HK-2 (cell line): ENCODE data around the gene FIGNL2.

Experiments
- DNase-seq: peaks from one replicate; pipeline ENCODE4 v3.0.0-alpha.2; 2018; ENCODE audit not compliant: unreplicated experiment

The FIGNL2 gene

GRCh38 chr12:51773145-51773869 lies 75.2 kb downstream of the FIGNL2 start:
- DNase-seq = no peak

DNA sequence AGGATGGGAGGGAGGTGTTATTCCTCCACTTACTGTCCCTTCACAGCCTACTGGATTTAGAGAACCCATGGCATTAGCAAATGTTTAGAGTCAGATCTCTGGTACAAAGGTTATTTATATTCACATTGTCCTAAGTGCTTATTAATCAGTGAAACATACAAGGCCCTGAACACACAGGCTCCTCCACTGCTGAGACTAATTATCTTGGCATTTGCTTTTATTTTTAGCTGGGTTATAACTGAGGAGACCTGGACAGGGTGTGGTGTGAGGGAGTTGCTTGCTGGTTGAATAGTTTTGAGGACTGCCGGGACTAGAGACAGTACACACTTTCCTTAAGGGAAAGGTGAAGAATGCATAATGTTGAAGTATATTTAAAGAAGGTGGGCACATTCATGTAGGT lies 77.5 kb downstream of the FIGNL2 start:
- no peak for DNase-seq
